HG03432 (cell line): ENCODE results near the gene LSM14B.

Experiments
- ATAC-seq: cut with Tn5 transposase; IDR thresholded peaks from one replicate; pipeline ENCODE4 v1.9.1; 2021; ENCODE audit warnings: mild to moderate bottlenecking, moderate library complexity; ENCODE audit not compliant: unreplicated experiment

LSM14B gene

GRCh38 chr20:62160876-62161275 is 38.6 kb downstream of the LSM14B start:
- no peak for ATAC-seq

DNA sequence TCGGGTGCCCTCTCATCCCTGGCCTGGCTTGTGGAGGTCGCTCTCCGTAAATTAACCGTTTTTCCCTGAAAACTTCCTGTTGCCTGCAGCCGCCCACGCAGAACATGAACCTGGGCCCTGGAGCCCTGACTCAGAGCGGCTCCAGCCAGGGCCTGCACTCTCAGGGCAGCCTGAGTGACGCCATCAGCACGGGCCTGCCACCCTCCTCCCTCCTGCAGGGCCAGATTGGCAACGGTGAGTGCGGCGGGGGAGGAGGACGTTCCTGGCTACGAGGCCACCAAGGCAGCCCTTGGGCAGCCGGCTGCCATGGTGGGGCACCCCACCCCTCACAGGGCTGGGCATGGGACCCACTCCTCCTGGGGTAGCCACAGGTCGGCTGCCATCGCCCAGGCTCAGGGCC is 39.1 kb downstream of the LSM14B start:
- ATAC-seq, result no peak

DNA sequence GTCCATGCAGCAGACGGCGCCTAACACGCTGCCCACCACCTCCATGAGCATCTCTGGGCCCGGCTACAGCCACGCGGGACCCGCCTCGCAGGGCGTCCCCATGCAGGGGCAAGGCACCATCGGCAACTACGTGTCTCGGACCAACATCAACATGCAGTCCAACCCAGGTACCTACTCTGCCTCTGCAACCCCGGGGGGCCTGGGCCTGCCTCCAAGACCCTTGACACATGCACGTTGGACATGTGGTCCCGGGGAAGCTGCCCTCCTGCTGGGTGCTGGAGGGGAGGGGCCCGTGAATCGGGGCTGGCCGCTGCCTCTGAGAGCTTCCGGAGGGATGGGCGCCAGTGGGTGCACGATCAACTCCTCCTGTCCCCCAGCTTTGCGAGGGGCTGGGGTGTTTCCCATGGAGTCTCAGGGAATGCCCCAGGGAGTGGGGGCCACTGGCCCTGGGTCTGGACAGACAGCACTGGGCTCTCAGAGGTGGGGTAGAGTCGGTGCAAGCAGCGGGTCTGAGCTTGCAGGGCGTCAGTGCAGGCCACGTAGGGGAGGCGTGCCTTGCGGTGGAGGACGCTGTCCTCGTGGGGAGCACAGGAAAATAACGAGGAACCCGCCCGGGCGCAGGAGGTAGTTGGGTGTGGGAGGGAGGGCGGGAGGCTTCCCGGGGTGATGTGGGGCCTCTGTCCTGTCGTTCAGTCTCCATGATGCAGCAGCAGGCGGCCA is 40.6 kb downstream of the LSM14B start:
- no peak for ATAC-seq

- no peak for ATAC-seq
These were observed 41.2 kb downstream of the LSM14B start for GRCh38 chr20:62163485-62163865.

DNA sequence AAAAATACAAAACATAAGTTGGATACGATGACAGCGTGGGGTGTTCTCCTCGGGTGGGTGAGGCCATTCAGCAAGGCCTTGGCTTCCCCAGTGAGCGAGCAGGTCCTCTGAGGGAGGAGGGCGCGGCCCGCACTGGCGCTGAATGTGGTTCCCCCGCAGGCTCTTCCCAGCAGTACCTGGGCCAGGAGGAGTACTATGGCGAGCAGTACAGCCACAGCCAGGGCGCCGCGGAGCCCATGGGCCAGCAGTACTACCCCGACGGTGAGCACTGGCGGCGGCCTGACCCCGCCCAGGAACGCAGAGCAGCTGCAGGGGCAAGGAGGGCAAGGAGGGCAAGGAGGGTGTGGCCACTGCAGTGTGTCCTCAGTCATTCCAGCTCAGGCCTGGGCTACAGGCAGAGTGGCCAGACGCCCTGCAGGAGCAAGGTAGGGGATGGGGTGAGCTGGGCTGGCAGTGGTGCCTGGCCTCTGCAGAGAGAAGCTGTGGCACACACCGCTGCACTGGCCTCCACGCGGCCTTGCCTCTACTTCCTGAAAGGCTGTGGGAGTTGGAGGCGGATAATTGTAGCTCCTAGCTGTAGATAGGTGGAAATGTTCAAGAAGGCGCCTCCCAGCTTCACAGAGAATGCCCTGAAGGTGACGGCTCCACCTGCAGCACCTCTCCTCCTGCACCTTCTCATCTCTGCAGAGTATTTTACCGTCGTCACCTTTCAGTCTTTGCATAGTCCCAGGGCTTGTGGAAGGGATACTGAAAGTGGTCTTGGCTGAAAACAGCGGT is 41.9 kb downstream of the LSM14B start:
- ATAC-seq, result no peak

DNA sequence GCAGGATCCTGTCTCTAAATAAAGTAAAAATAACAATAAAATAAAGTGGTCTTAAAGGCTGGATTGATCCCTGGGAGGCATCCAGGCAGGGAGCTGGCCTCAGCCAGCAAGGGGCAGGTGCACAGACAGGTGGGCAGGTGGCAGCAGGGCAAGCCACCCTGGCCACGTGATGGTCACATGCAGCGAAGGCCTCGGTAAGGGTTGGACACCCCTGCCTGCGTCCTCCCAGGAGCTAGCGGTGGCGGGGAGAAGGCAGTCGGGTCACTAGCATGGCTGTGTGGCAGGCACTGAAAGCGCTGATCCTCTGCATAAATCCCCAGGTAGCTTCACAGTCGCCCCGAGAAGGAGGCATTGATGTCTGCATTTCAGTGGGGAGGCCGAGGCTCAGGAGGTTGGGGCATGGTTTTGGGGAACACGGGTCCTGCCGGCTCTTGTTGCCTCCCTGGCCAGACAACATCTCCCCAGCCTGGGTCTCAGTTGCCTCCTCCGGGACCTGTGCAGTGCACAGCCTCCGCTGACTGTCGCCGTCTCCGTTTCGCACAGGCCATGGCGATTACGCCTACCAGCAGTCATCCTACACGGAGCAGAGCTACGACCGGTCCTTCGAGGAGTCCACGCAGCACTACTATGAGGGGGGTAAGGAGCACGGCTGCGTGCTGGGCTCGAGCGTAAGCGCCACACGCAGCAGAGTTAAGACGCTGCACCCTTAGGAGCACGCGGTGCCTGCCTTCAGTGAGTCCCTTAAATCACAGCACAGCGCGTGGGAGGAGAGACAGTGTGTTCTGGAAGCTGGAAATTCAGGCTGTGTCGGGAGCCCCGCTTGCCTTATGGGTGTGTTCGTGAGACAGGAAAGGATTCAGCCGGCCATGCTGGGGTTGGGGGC is 42.8 kb downstream of the LSM14B start:
- no peak for ATAC-seq

- no peak for ATAC-seq
These were observed 43.6 kb downstream of the LSM14B start for GRCh38 chr20:62165762-62166399.

DNA sequence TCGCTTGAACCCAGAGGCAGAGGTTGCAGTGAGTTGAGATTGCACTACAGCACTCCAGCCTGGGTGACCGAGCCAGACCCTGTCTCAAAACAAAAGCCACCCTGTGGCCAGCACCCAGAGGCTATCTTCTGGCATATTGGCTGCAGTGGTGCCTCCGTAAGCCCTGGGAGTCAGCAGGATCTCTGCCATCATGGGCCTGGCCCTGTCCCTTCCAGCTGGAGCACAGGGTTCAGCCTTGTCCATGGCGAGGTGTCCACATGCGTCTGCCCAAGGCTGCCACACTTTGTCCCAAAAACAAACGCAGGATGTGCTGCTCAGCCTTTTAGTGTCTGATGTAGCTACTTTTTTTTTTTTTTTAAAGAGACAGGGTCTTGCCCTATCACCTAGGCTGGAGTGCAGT is 45.2 kb downstream of the LSM14B start:
- ATAC-seq, result no peak

DNA sequence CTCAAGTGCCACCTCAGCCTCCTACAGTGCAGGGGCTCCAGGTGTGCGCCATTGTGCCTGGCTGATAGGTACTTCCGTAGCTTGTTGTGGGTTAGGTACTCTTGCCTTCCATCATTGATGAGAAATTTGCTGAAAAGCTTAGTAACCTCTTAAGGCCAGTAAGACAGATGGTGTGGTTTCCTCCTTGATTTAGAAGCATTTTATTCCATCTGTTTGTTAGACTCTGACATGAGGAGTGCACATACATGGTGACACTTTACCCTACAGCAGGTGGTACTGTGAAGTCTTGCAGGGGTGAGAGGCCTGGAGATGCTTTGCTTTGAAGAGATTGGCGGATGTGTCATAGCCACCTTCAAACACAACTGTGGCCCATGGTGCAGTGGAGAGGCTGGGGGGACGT is 45.8 kb downstream of the LSM14B start:
- ATAC-seq, result no peak

DNA sequence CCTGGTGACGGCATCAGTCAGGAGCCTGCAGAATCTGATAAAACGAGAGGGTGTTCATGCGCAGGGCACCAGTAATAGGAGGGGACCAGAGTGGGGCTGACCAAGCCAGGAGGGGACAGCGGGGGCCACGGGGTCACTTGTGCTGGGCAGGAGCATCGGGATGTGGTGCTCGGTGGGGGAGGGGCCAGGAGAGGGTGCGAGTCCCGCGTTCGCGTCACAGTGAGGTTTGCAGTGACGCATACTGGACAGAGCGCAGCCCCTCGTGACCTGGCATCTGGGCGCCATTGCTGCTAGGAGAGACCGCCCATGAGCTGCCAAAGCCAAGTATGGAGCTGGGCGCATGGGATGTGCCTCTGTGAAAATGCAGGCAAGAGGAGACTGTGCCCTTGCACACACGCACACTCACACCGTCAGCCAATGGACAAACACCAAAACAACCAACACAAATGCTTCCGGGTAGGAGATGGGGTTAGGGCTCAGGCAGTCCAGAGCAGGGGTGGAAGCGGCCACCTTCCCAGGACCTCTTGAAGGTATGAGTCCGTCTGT is 46.7 kb downstream of the LSM14B start:
- ATAC-seq, result no peak

DNA sequence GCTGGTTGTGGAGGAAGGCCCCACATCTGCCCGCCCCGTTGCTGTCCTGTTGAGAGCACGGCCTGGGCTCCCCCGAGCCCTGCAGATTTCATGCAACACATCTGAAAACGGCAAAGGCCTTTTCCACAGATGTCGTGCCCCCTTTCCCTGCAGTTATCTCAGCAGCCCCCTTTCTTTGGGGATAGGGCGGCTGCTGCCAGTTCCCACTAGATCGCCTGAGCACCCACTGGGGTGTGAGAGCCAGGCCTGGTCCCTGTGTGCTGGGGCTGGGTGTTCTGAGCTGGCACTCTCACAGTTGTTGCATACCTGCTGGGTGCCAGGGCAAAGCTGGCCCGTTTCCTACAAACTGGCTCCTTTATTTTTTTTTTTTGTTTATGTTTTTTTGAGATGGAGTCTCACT is 48.3 kb downstream of the LSM14B start:
- ATAC-seq, result no peak

DNA sequence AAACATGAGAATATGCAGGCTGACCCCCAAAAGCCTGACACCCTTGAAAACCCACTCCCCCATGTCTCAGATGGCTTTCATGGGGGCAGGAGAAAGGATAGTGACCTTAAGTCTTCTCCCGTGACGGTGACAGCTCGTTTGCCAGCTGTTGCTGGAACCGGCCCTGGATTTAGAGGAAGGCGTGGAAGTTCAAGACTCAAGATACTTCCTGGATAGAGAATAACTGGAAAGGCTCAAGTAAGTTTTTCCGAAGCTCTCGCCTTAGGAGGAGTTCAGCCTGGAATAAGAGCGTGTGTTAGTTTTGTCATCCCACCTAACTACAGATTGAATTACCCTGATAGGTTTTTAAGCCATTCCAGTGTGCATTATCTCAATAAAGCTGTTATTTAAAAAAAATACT is 49.0 kb downstream of the LSM14B start:
- ATAC-seq, result no peak

- no peak for ATAC-seq
These were observed 50.4 kb downstream of the LSM14B start for GRCh38 chr20:62172666-62173065.

DNA sequence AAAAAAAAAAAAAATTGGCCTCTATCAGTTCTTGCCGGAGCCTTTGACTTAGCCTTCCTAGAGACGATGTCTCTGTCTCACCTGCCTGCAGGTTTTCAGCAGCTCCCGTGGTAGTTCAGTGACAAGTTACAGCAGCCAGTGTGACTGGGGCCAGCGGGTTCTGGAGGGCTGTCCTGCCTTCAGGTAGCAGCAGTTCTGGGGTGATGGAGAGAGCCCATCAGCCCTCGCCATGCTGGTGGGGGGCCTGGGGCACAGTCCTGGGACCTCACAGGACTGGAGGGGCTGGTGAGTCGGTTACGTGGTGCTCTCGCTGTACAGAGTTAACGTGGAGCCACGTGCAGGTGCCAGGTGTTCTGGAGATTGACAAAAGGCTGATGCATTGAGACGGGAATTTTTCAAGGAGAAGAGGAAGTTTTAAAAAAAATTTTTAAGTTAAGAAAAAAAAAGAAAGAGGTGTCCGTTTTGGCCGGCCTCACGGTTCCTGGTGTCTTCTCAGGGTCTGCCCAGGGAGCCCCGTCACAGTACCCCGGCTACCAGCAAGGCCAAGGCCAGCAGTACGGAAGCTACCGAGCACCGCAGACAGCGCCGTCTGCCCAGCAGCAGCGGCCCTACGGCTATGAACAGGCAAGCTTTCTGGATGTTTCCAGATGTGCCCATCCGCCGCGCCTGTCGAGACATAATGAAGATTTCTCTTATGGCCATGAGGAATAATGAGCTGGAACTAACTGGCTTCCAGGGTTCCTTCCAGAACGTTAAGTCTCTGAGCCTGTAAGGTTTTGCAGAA is 51.9 kb downstream of the LSM14B start:
- no peak for ATAC-seq

- ATAC-seq, result no peak
These were observed 52.8 kb downstream of the LSM14B start for GRCh38 chr20:62174870-62175624.

- no peak for ATAC-seq
These were observed 53.4 kb downstream of the LSM14B start for GRCh38 chr20:62175711-62176110.

GRCh38 chr20:62176866-62177265 is 54.6 kb downstream of the LSM14B start:
- ATAC-seq, result no peak

- ATAC-seq, result no peak
These were observed 55.0 kb downstream of the LSM14B start for GRCh38 chr20:62177307-62177706.
